HG03064 (cell line): ENCODE data around the gene GLUL.

ENCODE experiments used
- ATAC-seq: cut with Tn5 transposase; IDR thresholded peaks from one replicate; pipeline ENCODE4 v1.9.1; 2021; ENCODE audit warnings: low read depth; ENCODE audit not compliant: unreplicated experiment

The GLUL gene

DNA sequence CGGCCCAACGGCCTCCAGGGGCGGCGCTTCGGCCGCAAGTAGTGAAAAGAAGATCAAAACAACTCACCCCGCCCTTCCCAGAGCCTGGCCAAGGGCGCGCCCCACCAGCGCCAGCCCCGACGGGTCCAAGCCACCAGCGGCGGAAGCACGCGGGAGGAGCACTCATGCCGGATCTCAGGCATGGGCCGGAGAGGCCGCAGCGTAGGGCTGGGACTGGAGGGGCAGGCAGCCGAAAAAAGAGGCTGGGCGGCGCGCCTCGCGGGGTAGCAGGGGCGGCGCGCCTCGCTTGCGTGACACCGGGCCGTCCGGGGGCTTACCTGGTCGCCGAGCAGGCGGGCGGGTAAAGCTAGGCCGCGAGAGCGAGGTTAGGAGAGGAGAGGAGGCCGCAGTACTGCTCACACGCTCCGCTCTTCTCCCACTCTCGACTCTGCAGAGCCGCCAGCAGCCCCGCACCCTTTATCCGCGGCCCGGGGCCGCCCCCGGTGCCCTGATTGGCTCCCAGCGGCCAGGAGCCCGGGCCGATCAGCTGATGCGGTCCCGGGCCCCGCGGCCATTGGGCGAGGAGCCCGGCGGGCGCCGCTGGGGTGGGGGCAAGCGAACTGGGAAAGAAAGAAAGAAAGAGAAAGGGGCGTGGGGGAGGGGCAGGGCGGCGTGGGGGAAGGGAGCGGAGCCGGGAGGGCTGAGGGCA, at the start of gene GLUL:
GLUL (minus strand) TSS at position 429 of the 688 bp plus-strand sequence. CDS start 3,053 bp downstream, outside the sequence.
- peak; percentile 71 for ATAC-seq

DNA sequence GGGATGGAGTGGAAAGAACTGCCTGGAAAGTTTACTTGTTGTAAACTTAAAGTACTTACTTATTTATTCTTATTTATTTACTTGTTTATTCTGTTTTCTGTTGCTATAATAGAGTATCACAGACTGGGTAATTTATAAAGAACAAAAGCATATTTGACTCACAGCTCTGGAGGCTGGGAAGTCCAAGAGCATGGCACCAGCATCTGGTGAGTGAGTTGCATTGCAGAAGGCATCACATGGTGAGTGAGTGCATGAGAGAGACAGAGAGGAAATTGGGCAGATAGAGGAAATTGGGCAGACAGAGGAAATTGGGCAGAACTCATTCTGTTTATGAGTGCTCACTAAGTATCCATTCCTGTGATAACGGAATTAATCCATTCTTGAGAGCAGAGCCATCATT, 46.7 kb upstream of the GLUL start:
- no peak for ATAC-seq

DNA sequence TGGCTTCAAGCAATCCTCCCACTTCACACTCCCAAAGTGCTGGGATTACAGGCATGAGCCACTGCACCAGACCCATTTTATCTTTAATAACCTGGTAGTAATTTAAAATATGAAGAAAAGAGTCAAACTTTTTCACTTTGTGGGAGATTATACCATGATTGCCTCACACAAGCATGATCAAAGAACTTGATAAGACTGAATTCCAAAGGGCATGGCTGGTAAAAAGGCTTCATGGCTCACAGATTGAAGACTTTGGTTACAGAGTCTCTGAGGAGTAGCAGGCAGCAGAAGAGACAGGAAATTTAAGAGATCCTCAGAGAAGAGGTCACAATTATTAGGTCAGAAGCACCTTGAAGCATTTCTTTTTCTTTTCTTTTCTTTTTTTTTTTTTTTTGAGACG, 42.0 kb upstream of the GLUL start:
- ATAC-seq, result no peak

DNA sequence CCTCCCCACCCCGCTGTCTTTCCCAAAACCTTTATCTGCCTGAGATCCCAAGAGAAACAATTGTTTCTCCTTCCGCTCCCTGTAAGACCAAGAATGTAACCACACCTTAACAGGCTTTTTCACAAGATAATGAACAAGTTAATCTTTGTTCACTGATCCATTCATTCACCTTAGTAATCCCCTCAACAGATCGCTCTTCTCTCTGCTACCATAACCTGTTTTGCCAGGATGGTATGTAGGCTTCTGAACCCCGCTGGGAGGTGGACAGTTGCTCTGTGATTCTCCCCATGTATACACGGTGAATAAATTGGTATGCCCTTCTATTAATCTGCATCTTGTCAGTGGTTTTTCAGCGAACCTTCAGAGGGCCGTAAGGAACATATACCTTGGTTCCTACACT, 39.7 kb upstream of the GLUL start:
- ATAC-seq, result no peak

DNA sequence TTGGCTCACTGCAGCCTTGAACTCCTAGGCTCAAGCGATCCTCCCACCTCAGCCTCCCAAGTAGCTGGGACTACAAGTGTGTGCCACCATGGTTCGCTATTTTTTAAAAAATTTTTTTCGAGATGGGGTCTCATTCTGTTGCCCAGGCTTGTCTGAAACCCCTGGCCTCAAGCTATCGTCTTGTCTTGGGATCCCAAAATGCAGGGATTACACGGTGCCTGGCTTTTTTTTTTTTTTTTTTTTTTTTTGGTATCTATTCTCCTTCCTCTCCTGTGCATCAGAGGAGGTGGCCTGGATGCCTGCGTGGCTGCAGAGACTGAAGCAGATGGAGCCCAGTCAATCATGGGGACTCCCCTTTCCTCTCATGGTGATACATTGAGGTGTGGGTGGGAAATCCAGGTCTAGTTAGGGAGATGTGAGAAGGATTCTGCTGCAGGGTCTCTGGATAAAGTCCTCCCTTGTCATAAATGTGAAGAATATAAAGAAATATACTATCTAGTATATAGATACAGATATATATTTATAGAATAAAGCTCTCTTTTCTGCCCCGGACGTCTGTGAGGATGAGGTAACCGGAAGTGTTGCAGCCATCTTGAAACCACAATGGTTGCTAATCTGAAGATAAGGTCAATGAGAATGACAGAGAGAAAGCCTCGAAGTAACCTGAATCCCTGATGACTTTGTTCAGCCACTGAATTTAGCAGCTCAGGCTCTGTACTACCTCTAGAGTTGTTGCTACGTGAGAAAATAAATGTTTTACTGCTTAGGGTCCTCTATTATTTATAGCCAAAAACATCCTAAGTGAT, 38.9 kb upstream of the GLUL start:
- ATAC-seq, result no peak

DNA sequence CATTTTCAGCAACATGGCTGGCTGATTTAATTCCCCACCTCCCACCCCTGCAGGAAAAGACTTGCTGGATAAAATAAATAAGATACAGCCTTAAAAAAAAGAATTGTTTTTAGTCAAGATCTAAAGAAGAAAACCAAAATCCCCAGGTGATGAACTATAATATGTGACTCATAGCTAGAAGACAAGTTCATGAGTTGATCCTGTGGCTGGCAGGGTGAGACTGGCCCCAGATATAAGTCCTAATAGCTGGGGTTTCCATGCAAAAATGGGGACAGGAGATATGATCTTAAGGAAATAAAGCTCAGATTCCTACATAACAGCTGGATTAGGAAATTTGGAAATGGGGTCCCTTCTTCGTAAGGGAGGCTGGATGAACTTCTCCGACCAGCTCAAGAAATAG, 36.5 kb upstream of the GLUL start:
- peak; percentile 38 for ATAC-seq

DNA sequence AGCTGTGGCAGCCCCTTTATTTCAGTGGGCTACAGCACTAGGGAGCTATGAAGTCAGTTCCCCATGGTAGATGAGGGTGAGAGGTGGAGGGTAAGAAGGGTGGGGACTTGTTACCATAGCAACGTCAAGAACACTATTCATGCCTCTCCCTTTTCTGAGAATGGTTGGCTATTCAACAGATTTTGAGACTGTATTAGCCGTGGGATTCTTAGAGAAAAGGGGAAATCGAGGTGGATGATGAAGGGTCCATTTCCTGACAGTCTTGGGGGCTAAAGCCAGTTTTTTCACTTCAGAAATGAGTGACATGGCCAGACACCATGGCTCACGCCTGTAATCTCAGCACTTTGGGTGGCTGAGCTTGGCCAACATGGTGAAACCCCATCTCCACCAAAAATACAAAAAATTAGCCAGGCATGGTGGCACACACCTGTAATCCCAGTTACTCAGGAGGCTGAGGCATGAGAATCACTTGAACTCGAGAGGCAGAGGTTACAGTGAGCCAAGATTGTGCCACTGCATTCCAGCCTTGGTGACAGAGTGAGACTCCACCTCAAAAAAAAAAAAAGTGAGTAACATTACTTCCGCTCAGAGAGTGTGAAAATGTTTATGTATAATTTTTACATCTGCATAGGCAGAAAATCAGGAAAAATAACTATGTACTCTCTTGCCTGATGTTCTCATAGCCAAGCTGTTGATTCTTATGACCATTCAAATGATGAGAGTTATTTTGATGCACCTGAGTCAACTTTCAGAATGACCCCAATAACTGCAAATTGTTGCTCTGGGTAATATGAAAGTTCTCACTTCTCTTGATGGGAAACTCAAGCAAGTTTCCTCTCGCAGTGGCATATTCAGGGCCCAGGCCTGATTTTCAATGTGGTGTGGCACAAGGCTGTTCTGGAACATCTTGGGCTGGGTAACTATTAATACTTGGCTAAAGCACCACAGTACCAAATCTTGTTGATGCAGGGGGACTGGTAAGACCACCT, 35.1 kb upstream of the GLUL start:
- ATAC-seq, result peak; percentile 66

DNA sequence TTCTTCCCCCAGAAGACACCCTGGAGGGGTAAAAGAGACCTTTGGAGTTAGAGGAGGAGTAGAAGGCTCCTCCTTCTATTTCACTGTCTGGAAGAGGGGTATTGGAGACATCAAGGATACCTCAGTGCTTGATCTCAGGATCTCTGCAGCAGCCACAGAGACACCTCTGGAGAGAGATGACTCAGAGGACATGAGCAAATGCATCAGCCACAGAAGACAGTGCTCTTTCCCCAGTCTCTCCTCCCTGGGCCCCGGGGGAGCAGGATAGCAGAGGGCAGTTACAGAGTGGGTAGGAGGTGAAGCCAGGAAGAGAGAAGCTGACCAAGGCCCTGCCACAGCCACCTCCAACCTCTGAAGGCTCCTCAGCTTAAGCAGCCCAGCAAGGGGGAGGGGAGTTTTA, 24.2 kb upstream of the GLUL start:
- no peak for ATAC-seq

DNA sequence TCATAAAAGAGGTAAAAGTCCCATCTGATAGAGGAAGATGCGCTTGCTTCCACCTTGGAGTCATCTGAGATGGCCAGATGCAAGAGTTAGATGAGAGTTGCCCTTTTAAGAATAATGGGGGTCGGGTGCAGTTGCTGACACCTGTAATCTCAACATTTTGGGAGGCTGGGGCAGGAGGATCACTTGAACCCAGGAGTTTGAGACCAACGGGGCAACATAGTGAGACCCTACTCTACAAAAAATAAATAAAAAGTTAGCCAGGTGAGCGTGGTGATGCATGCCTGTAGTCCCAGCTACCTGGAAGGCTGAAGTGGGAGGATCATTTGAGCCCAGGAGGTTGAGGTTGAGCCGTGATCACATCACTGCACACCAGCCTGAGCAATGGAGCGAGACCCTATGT, 22.4 kb upstream of the GLUL start:
- no peak for ATAC-seq

DNA sequence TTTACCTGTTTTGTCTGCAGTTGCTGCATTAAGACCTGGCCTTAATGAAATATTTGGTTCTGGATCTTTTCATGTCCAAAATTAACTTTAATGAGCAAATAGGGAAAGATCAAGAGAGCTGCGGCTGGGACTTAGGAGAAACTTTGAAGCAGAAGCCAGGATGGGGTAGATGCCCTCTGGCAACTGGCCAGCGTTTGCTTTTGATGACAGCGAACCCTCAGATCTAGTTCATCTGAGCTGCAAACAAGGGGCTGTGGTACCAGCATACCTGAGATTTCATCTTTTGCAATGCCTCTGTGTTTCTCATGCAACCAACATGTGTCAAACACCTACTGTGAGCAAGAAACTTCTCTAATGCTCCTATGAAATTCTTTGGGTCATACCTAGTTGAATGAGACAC, 21.9 kb upstream of the GLUL start:
- no peak for ATAC-seq

DNA sequence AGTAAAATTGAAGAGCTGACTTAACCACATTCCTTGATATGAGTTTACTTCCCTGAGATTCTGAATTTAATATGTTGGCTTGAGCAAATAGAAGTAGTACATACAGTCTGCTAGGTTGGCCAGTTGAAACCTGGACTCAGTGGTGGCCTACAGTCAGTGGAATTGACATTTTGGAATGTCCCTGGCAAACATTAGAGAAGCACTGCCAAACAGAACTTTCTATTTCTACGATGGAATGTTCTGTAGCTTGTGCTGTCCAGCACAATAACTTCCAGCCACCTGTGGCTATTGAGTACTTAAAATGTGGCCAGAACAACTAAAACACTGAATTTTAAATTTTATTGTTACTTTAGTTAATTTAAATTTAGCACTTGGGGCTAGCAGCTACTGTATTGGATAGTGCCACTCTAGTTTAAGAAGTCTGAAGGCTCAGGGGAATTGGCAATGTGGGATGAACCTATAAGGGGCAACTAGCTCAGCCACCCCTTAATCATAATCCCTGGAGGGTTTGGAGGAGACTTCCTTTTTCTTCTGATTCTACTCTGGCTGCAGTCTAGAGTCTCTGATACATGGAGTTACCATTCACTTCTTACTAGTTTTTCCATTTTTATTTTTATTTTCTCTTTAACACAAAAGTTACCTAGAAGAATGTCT, 19.2 kb upstream of the GLUL start:
- no peak for ATAC-seq

DNA sequence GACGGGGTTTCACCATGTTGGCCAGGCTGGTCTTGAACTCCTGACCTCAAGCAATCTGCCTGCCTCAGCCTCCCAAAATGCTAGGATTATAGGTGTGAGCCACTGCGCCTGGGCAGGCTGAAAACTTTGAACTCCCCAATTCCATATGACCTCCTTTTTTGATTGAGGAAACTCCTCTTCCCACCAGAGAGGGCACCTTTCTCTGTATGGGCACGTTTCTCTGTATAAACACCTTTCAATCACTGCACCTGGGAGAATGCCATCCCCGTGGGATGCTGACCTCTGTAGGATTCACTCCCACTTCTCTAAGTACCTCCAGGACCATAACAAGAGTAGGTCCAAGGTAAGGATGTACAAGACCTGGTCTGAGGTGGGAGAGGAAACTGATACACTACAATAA, 18.5 kb upstream of the GLUL start:
- ATAC-seq, result no peak

DNA sequence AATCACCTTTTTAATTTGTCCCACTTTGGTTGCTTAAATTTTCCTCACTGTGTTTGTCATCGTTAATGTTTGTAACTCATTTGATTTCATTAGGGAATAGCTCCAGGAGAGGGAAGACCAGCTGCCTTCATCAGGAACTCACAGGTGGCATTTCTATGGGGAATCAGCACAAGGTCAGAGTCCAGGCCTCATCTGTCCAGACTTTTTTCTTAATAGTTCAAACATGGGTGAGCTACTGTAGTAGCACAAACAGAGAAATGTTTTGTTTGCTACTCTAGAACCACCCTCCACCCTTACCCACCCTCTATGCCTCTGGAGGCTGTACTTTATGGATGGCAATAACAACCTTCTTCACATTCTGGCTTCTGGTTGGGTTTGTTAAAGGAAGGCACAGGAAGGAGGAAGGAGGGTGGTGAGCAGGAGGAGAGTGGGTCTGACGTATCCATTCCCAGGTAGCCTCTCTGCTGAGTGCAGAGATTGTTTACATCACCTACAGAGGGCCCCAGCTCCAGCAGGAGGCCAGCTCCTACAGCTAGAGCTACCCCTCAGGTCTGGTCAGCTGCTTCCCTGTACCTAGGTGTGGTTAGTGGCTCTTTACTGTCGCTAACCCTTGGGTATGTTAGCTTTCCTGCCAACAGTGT, 17.0 kb upstream of the GLUL start:
- ATAC-seq, result no peak

DNA sequence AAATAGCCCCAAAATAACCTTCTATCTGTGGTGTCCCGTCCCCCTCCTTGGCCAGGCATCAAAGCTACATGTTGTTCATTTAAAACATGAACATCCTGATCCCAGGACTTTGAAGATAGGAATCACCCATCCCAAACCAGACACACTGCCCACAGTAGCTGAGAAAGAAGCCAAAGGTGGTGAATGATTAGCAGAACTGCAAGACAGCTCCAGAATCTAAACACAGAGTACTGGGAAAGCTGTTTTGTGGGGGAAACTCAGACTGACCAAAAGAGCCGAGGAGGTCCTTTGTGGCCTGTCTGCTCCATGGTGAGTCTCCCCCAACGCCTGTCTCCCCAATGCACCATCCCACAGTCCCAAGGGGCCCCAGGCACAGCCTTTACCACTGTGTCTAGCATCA, 16.1 kb upstream of the GLUL start:
- ATAC-seq, result no peak

DNA sequence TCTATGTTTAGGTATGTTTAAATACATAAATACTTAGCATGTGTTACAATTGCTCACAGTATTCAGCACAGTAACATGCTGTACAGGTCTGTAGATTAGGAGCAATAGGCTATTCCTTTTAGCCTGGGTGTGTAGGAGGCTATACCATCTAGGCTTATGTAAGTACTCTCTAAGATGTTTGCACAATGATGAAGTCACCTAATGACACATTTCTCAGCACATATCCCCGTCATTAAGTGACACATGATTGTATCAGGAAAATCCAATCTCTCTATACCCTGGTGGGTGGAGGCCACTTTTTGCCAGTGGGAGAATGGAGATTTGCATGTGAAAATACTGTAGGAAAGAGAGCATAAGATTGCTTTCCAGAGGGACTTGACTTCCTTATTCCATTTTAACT, 14.4 kb upstream of the GLUL start:
- ATAC-seq, result no peak

DNA sequence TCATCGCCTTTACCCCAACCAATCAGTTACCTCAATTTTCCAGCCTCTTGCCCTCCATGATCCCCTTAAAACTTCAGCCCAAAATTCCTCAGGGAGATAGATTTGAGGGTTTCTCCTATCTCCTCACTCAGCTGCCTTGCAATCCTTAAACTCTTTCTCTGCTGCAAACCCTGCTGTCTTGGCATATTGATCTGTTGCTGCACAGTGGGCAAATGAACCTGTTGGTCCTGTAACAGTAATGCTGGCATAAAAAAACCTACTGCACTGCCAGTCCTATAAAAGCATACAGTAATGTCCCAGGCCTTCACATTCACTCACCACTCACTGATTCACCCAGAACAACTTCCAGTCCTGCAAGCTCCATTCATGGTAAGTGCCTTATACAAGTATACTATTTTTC, 14.0 kb upstream of the GLUL start:
- ATAC-seq, result no peak

DNA sequence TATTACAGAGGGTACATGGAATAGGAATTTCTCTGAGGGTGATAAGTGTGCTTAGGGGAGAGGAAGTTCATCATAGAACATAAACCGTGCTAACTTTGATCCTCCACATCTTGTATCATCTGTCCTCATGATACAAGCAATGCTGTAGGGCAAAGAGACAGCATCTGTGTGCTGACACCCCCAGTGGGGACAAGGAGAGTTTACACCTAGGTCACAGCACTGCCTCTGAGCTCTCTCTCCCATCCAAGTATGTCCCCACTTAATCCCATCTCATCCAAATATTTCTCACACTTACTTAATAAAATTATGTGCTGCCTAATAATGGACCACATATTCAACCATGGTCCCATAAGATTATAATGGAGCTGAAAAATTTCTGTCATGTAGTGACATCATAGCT, 13.2 kb upstream of the GLUL start:
- ATAC-seq, result no peak

DNA sequence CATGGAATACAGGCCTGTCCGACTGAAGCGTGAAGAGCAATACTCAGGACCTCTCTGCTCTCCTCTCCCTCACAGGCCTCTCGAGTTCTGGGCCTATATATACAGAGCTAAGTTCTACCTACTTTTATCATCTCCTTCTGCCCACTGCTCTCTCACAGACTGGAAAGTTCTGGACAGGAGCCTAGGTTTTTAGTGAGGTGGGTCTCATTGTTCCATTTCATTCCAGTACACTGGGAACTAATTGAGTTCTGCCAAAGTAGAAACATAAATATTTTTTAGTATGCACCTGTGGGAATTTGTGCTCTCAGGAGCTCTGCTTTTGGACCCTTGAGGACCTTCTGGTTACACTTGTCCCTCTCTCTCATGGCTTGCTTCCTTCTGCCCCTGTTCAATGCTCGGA, 9.0 kb upstream of the GLUL start, which contains the start of gene TEDDM1:
TEDDM1 (minus strand) TSS at position 101 of the 400 bp plus-strand sequence. CDS start 182 bp downstream, outside the sequence.
- no peak for ATAC-seq

DNA sequence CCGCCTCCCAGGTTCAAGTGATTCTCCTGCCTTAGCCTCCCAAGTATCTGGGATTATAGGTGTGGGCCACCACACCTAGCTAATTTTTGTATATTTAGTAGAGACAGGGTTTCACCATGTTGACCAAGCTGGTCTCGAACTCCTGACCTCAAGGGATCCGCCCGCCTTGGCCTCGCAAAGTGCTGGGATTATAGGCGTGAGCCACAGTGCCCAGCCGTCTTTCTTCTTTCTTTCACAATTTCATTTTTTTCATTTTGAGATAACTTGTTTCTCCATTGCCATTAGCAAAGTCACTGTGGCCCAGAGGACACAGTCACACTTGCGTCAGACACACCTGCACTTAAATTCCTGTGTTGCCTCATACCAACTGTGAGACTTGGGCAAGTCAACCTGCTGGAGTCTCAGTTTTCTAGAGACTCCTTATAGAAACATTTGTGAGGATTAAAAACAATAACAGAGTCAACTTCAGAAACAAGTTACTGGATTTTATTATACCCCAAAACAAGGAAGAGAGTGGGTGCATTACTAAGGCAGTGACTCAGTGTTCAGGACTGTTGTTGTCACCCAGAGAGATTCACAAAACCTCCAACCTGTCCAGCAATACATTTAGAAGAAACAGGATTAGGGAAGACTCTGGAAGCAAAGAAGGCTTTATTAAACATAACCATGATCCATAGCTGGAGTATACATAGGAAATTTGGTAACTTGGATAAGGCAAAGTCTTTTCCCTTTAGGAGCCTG, 6.2 kb upstream of the GLUL start:
- ATAC-seq, result no peak
